Glomerular visceral epithelial cell (primary cell): ENCODE data around the gene CSNK1G3.

Experiments used
- DNase-seq: peaks from one replicate; pipeline ENCODE4 v3.0.0-alpha.2; 2016; ENCODE audit errors: extremely low spot score

CSNK1G3 gene

GRCh38 chr5:123514615-123515355 is 2.8 kb downstream of the CSNK1G3 start:
- no peak for DNase-seq

GRCh38 chr5:123515904-123516303 is 3.9 kb downstream of the CSNK1G3 start:
- no peak for DNase-seq

- no peak for DNase-seq
Measured at GRCh38 chr5:123517476-123517875, 5.5 kb downstream of the CSNK1G3 start.

- DNase-seq: no peak
Measured at GRCh38 chr5:123518111-123518510, 6.1 kb downstream of the CSNK1G3 start.

GRCh38 chr5:123520677-123521247 is 8.8 kb downstream of the CSNK1G3 start:
- no peak for DNase-seq

- no peak for DNase-seq
Measured at GRCh38 chr5:123524146-123524545, 12.2 kb downstream of the CSNK1G3 start.

GRCh38 chr5:123527190-123527589 is 15.2 kb downstream of the CSNK1G3 start:
- DNase-seq: no peak

GRCh38 chr5:123528065-123528464 is 16.1 kb downstream of the CSNK1G3 start:
- DNase-seq: no peak

- DNase-seq: no peak
Measured at GRCh38 chr5:123528878-123529277, 16.9 kb downstream of the CSNK1G3 start.

- DNase-seq: no peak
Measured at GRCh38 chr5:123530728-123531127, 18.8 kb downstream of the CSNK1G3 start.

- no peak for DNase-seq
Measured at GRCh38 chr5:123535648-123536047, 23.7 kb downstream of the CSNK1G3 start.

GRCh38 chr5:123537256-123537655 is 25.3 kb downstream of the CSNK1G3 start:
- DNase-seq: no peak

GRCh38 chr5:123537845-123538244 is 25.9 kb downstream of the CSNK1G3 start:
- no peak for DNase-seq

GRCh38 chr5:123538670-123539459 is 26.9 kb downstream of the CSNK1G3 start:
- peak; percentile 69 for DNase-seq

GRCh38 chr5:123540534-123540933 is 28.6 kb downstream of the CSNK1G3 start:
- DNase-seq: no peak

- peak; percentile 8 for DNase-seq
Measured at GRCh38 chr5:123543438-123543837, 31.5 kb downstream of the CSNK1G3 start.

GRCh38 chr5:123545506-123545905 is 33.5 kb downstream of the CSNK1G3 start:
- DNase-seq: no peak

- no peak for DNase-seq
Measured at GRCh38 chr5:123546657-123547056, 34.7 kb downstream of the CSNK1G3 start.

- no peak for DNase-seq
Measured at GRCh38 chr5:123549256-123549904, 37.4 kb downstream of the CSNK1G3 start.

- DNase-seq: no peak
Measured at GRCh38 chr5:123554601-123555000, 42.6 kb downstream of the CSNK1G3 start.

- DNase-seq: no peak
Measured at GRCh38 chr5:123557907-123558306, 45.9 kb downstream of the CSNK1G3 start.

GRCh38 chr5:123558762-123559433 is 46.9 kb downstream of the CSNK1G3 start:
- no peak for DNase-seq
